ENCODE results near the gene E2F2.

Gene E2F2

GRCh38 chr1:23530747-23531561 is at the start of gene E2F2:
E2F2 (minus strand) TSS chr1:23531233; CDS start chr1:23530793, 440 bp downstream.
- no peaks in the 10 kb centered on the region for H3K9me3 ChIP-seq (ENCODE audit: low read length)
- H3K36me3 ChIP-seq (ENCODE audit: insufficient read depth, low read length) = no peaks in the 10 kb centered on the region
- peaks cover 24% of the 10 kb centered on the region for H3K4me1 ChIP-seq (ENCODE audit: insufficient read depth, low read length)
- no peaks in the 10 kb centered on the region for H3K27me3 ChIP-seq (ENCODE audit: insufficient read depth, low read length)
- peak within 1 kb of the TSS; percentile 71 for H2AFZ ChIP-seq (ENCODE audit: low read depth, low read length)
- H3K4me3 ChIP-seq (ENCODE audit: low read length) = peak within 1 kb of the TSS; percentile 77

GRCh38 chr1:23578997-23579363 is 47.9 kb upstream of the E2F2 start:
- Histone ChIP-seq H3K4me1 (ENCODE audit: insufficient read depth, low read length) (peaks cover 24% of the 10 kb centered on the region), H3K27me3 (ENCODE audit: insufficient read depth, low read length) (no peaks in the 10 kb centered on the region), H2AFZ (ENCODE audit: low read depth, low read length) (no peak overlapping the region), H3K4me3 (ENCODE audit: low read length) (no peak overlapping the region), H3K9me3 (ENCODE audit: low read length) (no peaks in the 10 kb centered on the region), H3K36me3 (ENCODE audit: insufficient read depth, low read length) (no peaks in the 10 kb centered on the region)

GRCh38 chr1:23578311-23578996 is 47.4 kb upstream of the E2F2 start:
- Histone ChIP-seq H3K4me1 (ENCODE audit: insufficient read depth, low read length) (peaks cover 24% of the 10 kb centered on the region), H3K27me3 (ENCODE audit: insufficient read depth, low read length) (no peaks in the 10 kb centered on the region), H3K9me3 (ENCODE audit: low read length) (no peaks in the 10 kb centered on the region), H3K4me3 (ENCODE audit: low read length) (no peak overlapping the region), H3K36me3 (ENCODE audit: insufficient read depth, low read length) (no peaks in the 10 kb centered on the region), H2AFZ (ENCODE audit: low read depth, low read length) (no peak overlapping the region)

GRCh38 chr1:23577056-23578004 is 46.3 kb upstream of the E2F2 start:
- Histone ChIP-seq H3K4me1 (ENCODE audit: insufficient read depth, low read length) (peaks cover 33% of the 10 kb centered on the region), H2AFZ (ENCODE audit: low read depth, low read length) (no peak overlapping the region), H3K4me3 (ENCODE audit: low read length) (no peak overlapping the region), H3K36me3 (ENCODE audit: insufficient read depth, low read length) (no peaks in the 10 kb centered on the region), H3K9me3 (ENCODE audit: low read length) (no peaks in the 10 kb centered on the region), H3K27me3 (ENCODE audit: insufficient read depth, low read length) (no peaks in the 10 kb centered on the region)

- Histone ChIP-seq H3K36me3 (ENCODE audit: insufficient read depth, low read length) (no peaks in the 10 kb centered on the region), H3K4me3 (ENCODE audit: low read length) (no peak overlapping the region), H3K9me3 (ENCODE audit: low read length) (no peaks in the 10 kb centered on the region), H3K4me1 (ENCODE audit: insufficient read depth, low read length) (peaks cover 32% of the 10 kb centered on the region), H2AFZ (ENCODE audit: low read depth, low read length) (no peak overlapping the region), H3K27me3 (ENCODE audit: insufficient read depth, low read length) (no peaks in the 10 kb centered on the region)
Observed at GRCh38 chr1:23576338-23577055, 45.5 kb upstream of the E2F2 start.

- peaks cover 22% of the 10 kb centered on the region for H3K4me1 ChIP-seq (ENCODE audit: insufficient read depth, low read length)
- no peak overlapping the region for H3K4me3 ChIP-seq (ENCODE audit: low read length)
- H3K9me3 ChIP-seq (ENCODE audit: low read length) = no peaks in the 10 kb centered on the region
- H3K27me3 ChIP-seq (ENCODE audit: insufficient read depth, low read length) = no peaks in the 10 kb centered on the region
- H2AFZ ChIP-seq (ENCODE audit: low read depth, low read length) = no peak overlapping the region
- no peaks in the 10 kb centered on the region for H3K36me3 ChIP-seq (ENCODE audit: insufficient read depth, low read length)
Observed at GRCh38 chr1:23575226-23575810, 44.3 kb upstream of the E2F2 start.

- Histone ChIP-seq H3K27me3 (ENCODE audit: insufficient read depth, low read length) (no peaks in the 10 kb centered on the region), H3K9me3 (ENCODE audit: low read length) (no peaks in the 10 kb centered on the region), H3K4me3 (ENCODE audit: low read length) (no peak overlapping the region), H2AFZ (ENCODE audit: low read depth, low read length) (no peak overlapping the region), H3K4me1 (ENCODE audit: insufficient read depth, low read length) (peaks cover 27% of the 10 kb centered on the region), H3K36me3 (ENCODE audit: insufficient read depth, low read length) (no peaks in the 10 kb centered on the region)
Observed at GRCh38 chr1:23574265-23574754, 43.3 kb upstream of the E2F2 start.

GRCh38 chr1:23573574-23574182 is 42.6 kb upstream of the E2F2 start:
- Histone ChIP-seq H3K36me3 (ENCODE audit: insufficient read depth, low read length) (no peaks in the 10 kb centered on the region), H3K27me3 (ENCODE audit: insufficient read depth, low read length) (no peaks in the 10 kb centered on the region), H2AFZ (ENCODE audit: low read depth, low read length) (no peak overlapping the region), H3K4me3 (ENCODE audit: low read length) (no peak overlapping the region), H3K9me3 (ENCODE audit: low read length) (no peaks in the 10 kb centered on the region), H3K4me1 (ENCODE audit: insufficient read depth, low read length) (peaks cover 34% of the 10 kb centered on the region)

GRCh38 chr1:23571465-23571864 is 40.4 kb upstream of the E2F2 start:
- Histone ChIP-seq H3K9me3 (ENCODE audit: low read length) (no peaks in the 10 kb centered on the region), H3K36me3 (ENCODE audit: insufficient read depth, low read length) (no peaks in the 10 kb centered on the region), H3K27me3 (ENCODE audit: insufficient read depth, low read length) (no peaks in the 10 kb centered on the region), H3K4me3 (ENCODE audit: low read length) (no peak overlapping the region), H3K4me1 (ENCODE audit: insufficient read depth, low read length) (peaks cover 31% of the 10 kb centered on the region), H2AFZ (ENCODE audit: low read depth, low read length) (no peak overlapping the region)

GRCh38 chr1:23570001-23570691 is 39.1 kb upstream of the E2F2 start:
- Histone ChIP-seq H2AFZ (ENCODE audit: low read depth, low read length) (no peak overlapping the region), H3K36me3 (ENCODE audit: insufficient read depth, low read length) (no peaks in the 10 kb centered on the region), H3K4me1 (ENCODE audit: insufficient read depth, low read length) (peaks cover 29% of the 10 kb centered on the region), H3K27me3 (ENCODE audit: insufficient read depth, low read length) (no peaks in the 10 kb centered on the region), H3K9me3 (ENCODE audit: low read length) (no peaks in the 10 kb centered on the region), H3K4me3 (ENCODE audit: low read length) (no peak overlapping the region)

GRCh38 chr1:23568608-23569383 is 37.8 kb upstream of the E2F2 start:
- no peaks in the 10 kb centered on the region for H3K27me3 ChIP-seq (ENCODE audit: insufficient read depth, low read length)
- H2AFZ ChIP-seq (ENCODE audit: low read depth, low read length) = peak overlapping the region; percentile 59
- H3K4me1 ChIP-seq (ENCODE audit: insufficient read depth, low read length) = peaks cover 29% of the 10 kb centered on the region
- H3K36me3 ChIP-seq (ENCODE audit: insufficient read depth, low read length) = no peaks in the 10 kb centered on the region
- H3K9me3 ChIP-seq (ENCODE audit: low read length) = no peaks in the 10 kb centered on the region
- H3K4me3 ChIP-seq (ENCODE audit: low read length) = peak overlapping the region; percentile 40

All from neuron (in vitro differentiated cells).